HT1080 (cell line): Measurements from ENCODE around the gene DMD. TPM values are rescaled to one million over a fixed set of nuclear protein-coding genes. Genes with fewer than 3 reads are reported as not detected.

Source experiments
- DNase-seq: peaks from one replicate; pipeline ENCODE4 v3.0.0-alpha.2; 2015; ENCODE audit warnings: low read depth
- total RNA-seq: library from RNA; depleted of rRNA; stranded (reverse); fragments of >200 nt; shearing (Covaris generic); gene quantifications from 2 replicates; pipeline ENCODE4 v1.2.3, GENCODE V29; 2014

The DMD gene
- total RNA-seq, 1 experiment from 2014 or later, result 4.0 TPM

- DNase-seq, result no peak
These were observed 922.0 kb downstream of the DMD start for GRCh38 chrX:32289356-32289755.

DNA sequence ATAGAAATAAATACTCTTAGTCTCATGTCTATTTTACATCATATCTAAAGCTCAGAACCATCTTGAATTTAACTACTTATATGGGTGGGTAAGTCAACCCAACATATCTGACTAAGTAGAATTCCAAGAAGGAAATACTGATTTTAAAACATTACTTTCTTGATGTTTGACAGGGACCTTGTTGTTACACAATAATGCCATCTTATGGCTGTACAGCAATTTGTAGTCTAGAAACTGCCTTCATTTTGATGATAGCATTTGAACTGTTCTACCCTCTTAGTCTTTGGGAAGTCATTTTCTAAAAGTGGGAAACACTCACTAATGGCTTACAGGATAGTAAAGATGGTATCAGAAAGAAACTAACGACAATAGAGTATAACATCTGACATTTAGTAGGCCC is 929.5 kb downstream of the DMD start:
- DNase-seq, result no peak

DNA sequence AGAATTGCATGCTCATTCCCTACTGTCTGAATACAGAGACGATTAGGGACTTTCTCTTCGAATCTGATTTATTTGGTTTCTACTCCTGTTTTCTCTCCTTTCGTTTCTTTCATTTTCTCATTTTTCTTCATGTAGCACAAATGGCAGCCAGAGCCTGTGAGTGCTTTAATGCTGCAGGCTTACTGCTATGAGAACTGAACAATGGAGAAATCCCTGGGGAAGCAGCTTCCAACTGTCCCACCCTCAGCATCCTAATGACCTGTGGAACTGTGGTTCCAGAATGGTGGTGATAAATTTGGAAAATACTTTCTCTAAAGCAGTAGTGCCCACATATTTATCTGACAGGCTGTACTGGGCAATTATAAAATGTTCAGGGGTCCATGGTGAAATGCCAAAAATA is 930.4 kb downstream of the DMD start:
- DNase-seq, result no peak

DNA sequence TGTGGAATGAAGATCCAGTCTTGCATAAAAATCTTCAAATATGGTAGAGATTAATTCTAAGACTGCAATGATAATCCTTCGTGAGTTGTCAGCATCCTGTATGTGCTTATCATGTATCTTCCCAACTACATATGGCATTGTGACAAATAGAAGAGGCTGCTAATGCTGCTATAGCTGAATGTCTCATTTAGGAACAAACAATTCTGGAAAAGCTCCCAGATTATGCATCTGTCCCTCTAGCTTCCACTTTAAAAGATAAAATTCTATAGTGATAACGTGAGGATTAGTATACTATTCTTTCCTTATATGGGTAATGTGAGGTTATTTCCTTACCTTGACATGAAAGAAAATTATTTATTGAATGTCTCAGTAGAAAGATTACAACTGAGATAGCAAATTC is 930.9 kb downstream of the DMD start:
- DNase-seq, result no peak

GRCh38 chrX:32276153-32276552 is 935.2 kb downstream of the DMD start:
- DNase-seq, result no peak

DNA sequence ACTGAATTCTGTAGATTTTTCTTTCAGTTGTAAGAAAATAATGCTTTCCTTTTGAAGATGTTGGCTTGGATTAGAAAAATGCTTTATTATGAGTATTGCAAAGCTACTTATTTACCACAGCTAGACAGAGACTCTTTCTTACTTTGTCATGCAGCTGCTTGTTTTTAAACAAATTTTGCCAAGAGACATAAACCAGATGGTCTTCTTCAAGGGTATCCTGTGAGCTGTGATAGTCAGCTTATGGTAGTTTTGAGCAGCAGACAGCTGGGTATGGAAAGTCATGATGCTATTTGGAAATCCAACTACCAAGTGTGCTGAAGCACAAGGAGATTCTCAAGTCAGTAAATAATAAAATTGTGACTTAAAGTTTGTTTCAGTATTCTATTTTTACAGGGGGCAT is 941.5 kb downstream of the DMD start:
- no peak for DNase-seq

DNA sequence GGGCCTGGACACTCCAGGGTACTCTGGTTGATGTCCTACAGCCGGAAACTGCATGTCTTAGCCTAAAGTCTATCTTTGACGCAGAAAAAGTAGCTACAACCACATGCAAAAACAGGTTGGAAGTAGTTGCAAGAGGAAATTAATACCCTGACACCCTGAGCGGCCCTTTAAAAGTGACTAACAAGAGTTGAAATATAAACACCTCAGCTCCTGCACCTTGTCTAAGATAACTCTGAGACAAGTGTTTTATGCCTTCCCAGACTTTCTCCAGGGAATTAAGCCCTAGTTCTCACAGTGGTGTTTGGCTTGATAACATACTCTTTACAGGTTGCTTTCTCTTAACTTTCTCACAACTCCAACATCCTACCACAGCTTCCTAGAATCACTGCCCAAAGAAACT is 943.1 kb downstream of the DMD start:
- DNase-seq, result no peak

GRCh38 chrX:32267796-32268195 is 943.6 kb downstream of the DMD start:
- DNase-seq, result no peak

- peak; percentile 37 for DNase-seq
These were observed 964.7 kb downstream of the DMD start for GRCh38 chrX:32246675-32247074.

DNA sequence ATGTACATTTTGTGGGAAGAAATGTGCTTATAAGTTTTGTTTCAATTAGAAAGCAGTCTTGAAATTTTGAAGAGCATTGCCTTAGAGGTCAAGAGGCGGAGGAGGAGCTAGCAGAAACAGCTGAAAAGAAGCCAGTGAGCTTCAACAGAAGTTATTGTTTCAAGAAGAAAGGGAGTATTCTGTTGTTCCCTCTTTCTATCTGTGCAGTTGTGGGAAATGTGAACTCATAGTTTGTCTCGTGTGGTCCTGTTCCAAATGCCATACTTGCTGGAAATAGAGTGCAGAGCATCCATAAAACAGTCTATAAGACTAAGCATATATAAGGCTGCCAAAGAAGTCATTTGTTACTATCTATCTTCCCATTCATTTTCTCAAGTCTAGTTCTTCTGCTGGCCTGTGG is 1015.7 kb downstream of the DMD start:
- no peak for DNase-seq

- DNase-seq, result no peak
These were observed 1020.0 kb downstream of the DMD start for GRCh38 chrX:32191316-32191715.

DNA sequence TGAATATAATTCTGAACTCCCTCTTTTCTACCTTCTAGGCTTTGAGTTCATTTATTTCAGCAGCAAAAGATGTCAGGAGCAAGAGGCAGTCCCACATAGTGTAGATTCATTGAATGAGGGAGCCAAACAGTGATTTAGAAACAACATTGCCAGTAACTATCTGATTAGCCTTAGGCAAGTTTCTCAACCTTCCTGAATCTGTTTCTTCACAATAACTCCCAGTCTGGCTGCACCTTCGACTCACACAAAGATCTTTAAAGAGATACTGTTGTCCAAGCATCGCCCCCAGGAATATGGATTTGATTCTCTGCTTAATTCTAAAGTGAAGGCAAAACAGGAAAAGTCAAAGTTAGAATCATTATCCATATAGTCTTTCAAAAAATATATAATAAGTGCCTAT is 1026.2 kb downstream of the DMD start:
- no peak for DNase-seq

DNA sequence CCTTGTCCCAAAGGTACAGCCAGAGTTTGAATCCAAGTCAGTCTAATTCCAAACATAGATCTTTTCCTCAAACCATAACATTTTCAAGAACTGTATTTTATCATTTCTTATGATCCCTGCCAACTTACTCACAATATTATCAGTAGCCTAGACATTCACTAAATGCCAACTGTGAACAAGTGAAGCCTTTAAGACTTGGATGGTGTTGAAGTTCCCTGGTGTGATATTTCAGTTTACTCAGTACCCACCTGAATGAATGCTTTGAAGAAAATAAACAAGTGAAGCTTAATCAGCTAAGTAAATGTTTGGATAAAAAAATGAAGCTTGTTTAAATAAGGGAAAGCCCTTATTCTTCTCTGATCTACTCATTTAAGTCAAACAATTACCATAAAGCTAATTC is 1028.3 kb downstream of the DMD start:
- DNase-seq, result no peak

GRCh38 chrX:32176510-32176909 is 1034.8 kb downstream of the DMD start:
- no peak for DNase-seq

DNA sequence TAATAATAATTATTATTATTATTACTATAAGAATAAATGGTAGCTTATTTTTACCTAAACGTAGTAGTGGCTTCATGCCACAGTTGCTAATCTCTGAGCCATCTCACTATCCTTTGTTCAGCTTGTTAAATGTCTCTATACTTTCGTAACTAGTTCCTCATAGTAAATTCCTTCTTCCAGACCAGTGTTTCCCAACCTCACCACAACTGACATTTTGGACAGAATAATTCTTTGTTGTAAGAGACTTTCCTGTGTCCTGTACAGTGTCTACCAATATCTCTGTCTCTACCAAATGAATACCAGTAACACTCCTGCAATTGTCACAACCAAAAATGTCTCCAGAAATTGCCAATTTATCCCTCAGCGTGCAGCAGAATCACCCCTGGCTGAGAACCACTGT is 1040.9 kb downstream of the DMD start:
- DNase-seq, result no peak

- DNase-seq, result no peak
These were observed 1056.2 kb downstream of the DMD start for GRCh38 chrX:32155044-32155638.

- DNase-seq, result no peak
These were observed 1057.8 kb downstream of the DMD start for GRCh38 chrX:32153585-32153984.

DNA sequence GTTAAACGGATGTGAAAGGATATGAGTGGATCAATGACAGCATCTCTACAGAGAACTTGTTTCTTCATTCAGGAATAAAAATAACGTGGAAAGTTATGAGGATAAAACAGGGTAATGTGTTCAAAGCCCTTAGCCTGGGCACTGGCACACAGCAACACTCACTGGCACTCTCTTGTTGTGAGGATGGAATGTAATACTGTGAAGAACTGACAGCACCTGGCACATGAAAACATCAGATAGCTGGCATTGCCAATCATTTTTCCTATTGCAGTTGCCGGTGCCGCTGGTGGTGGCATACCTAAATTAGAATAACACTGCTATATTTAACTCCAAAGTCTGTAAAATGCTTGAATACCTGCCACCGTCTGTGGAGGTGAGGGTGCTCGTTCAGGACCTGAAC is 1061.2 kb downstream of the DMD start:
- DNase-seq, result no peak

GRCh38 chrX:32141841-32142240 is 1069.5 kb downstream of the DMD start:
- DNase-seq, result no peak

- DNase-seq, result no peak
These were observed 1071.9 kb downstream of the DMD start for GRCh38 chrX:32139476-32139875.

- DNase-seq, result no peak
These were observed 1073.8 kb downstream of the DMD start for GRCh38 chrX:32137525-32137924.

- DNase-seq, result no peak
These were observed 1084.4 kb downstream of the DMD start for GRCh38 chrX:32126997-32127396.

DNA sequence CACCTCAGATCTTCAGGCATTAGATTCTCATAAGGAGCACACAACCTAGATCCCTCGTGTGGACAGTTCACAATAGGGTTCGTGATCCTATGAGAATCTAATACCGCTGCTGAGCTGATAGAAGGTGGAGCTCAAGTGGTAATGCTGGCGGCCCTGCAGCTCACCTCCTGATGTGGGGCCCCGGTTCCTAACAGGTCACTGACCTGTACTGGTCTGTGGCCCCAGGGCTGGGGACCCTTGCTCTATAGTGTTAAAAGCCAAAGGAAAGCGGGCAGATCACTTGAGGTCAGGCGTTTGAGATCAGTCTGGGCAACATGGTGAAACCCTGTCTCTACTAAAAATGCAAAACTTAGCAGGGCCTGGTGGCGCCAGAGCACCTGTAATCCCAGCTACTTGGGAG is 1092.5 kb downstream of the DMD start:
- no peak for DNase-seq

- DNase-seq, result peak; percentile 1
These were observed 1095.3 kb downstream of the DMD start for GRCh38 chrX:32116047-32116446.
